RCC 7860 (cell line): ENCODE results near the gene TLL2.

ENCODE experiments used
- DNase-seq: peaks from one replicate; pipeline ENCODE4 v3.0.0-alpha.2; 2015; ENCODE audit warnings: low spot score
- FAIRE-seq: peaks from 2 replicates; lab custom pipeline; 2012; peaks lifted over from hg19 to GRCh38; lab: Jason Lieb, UNC

Gene TLL2

DNA sequence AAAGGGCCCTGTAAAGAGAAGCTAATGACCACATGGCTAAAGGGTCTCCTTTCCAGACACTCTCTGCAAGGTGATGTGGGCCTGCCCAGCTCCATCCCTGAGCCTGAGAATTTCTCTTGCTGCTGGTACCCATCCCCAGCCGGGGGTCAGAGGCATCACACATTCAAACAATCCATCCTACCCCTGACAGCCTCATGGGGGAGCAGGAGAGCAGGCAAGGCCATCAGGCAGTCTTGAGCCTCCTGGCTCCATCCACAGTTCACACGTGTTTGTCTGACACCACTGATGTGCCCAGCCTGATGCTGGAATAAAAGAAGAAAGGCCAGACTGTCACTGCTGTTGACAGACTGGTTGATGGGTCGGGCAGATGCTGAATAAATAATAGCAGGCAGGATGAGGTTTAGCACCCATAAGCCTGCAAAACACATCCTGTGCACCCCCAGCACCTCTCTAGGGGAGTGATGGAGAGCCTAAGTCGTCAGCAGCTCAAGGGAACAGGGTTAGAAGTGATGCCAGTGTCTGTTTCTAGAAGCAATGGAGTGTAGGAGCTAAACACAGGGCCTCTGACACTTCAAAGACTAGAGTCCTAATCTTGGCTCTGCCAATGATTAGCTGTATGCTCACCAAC is 43.5 kb downstream of the TLL2 start:
- FAIRE-seq, result no peak
- DNase-seq, result no peak

DNA sequence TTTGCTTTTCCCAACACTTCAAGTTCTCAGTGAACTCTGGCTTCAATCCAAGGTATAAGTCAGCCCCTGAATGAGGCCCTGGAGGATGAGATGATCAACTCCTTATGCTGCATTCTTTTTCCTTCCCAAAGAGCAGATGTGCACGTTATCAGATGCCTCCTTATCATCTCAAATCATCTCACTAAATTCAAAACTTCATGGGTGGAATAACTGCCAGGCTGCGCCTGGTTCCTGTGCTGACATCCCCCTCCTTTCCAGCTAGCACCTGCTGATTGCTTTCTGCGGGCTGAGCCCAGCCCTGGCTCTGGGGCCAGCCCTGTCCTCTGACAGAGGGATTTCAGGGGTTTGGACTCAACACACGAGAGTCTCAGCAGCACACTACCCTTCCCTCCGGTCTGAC is 44.9 kb downstream of the TLL2 start:
- no peak for FAIRE-seq
- no peak for DNase-seq

DNA sequence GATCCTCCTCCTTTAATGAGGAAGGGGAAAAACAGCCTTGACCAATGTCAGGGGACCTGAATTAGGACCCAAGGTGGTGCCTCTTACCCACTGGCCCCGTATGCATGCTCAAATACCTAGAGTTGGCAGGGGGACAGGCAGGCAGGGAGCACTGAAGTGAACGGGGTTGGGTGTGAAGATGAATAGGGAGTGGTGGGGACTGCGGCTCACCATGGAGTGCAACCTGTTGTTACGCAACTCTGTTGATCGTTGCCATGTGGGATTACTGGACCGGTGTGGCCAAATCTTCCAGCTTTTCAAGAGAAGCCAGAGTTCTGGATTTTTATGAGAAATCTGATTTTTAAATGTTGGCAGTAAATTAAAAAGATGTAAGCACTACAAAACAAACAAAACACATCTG is 48.1 kb downstream of the TLL2 start:
- FAIRE-seq, result no peak
- no peak for DNase-seq

DNA sequence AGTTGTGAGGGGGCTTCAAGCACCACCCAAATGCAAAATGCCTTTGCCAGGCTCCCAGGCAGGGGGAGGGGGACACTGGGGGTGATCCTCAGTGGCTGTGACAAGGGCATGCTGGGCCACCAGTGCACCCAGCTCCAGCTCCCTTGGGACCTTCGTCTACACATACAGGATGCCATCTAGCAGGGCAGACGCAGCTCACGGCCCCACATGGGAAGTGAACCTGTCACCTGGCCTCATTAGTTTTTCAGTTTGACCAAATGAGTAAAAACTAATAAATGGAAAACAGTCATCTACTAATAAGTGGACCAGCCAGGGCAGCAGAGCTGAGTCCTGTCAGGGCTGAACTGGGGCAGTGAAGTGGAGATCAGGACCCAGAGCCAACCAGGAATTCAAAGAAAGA is 50.2 kb downstream of the TLL2 start:
- FAIRE-seq, result no peak
- no peak for DNase-seq

DNA sequence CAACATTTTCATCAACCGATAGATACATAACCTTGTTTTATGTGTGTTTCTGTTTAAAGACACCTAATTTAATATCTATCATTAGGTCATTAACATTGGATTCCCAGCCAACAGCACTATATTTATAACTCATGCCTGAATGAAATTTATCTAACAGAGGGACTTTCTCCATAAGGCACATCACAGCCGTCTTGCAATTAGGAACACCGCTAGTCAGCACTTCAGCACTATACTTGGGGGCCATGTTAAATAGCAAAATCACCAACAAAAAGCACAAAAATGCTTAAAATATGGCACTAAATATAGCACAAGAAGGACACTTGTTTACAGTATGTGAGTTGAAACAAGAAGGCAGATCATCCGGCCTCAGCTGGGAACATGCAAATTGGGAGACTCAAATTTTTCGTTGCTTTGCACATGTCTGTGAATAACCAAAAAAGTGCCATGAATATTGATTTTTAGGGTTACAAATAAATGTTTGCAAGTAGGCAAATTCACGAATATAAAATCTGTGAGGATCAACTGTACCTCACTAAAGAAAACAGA is 51.0 kb downstream of the TLL2 start:
- no peak for FAIRE-seq

DNA sequence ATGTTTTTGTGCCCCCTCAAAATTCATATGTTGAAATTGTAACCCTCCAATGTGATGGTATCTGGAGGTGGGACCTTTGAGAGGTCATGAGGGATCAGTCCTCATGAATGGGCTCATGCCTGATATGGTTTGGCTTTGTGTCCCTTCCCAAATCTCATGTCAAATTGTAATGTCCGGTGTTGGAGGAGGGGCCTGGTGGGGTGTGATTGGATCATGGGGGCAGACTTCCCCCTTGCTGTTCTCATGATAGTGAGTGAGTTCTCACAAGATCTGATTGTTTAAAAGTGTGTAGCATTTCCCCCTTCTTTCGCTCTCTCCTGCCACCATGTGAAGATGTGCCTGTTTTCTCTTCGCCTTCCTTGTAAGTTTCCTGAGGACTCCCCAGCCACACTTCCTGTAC is 53.4 kb downstream of the TLL2 start:
- no peak for FAIRE-seq

More for the DNA sequence above, 51.0 kb downstream of the TLL2 start:
- no peak for DNase-seq

DNA sequence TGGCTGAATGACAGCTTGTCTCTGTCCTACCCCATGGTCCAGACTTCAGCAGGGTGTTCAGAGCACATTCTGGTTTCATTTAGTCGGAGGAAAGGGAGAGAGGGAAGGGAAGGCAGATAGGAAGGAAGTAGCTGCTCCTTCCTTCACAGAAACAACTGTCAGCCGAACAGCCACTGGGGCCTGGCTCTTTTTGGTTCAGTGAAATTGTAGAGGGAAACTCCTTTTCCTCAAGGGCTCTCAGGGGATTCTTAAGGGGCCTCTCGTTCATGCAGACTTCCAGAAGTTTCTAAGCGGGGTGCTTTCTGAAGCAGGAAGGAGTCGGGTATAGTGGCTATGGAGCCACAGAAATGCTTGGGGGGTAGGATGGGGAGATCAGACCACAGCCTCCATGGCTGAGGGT is 56.4 kb downstream of the TLL2 start:
- FAIRE-seq, result no peak

More for the DNA sequence above, 53.4 kb downstream of the TLL2 start:
- DNase-seq, result no peak

DNA sequence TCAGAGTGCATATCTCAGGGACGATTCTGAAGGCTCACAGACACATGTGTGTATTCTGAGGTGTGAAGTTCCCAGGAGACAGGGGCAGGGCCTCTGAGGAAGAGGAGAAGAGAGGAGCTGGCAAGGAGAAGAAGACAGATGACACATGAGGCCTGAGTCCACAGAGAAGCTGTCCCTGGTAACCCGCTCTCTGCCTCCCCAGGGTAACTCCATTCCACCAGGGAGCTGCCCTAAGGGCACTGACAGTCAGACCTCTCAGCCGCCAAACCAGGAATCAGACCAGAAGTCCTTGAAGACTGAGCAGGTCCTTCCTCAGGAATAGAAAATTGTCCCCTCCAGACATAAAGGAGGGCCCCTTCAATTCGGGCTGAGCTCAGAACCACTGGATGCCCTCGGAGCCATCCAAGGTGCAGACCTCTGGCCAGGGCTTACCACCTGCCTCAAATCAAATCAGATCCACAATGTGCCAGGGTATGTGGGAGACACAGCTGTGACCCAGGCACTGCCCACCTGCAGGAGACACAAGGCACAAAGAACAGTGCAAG is 57.4 kb downstream of the TLL2 start:
- DNase-seq, result no peak
- no peak for FAIRE-seq

More for the DNA sequence above, 56.4 kb downstream of the TLL2 start:
- DNase-seq, result no peak

DNA sequence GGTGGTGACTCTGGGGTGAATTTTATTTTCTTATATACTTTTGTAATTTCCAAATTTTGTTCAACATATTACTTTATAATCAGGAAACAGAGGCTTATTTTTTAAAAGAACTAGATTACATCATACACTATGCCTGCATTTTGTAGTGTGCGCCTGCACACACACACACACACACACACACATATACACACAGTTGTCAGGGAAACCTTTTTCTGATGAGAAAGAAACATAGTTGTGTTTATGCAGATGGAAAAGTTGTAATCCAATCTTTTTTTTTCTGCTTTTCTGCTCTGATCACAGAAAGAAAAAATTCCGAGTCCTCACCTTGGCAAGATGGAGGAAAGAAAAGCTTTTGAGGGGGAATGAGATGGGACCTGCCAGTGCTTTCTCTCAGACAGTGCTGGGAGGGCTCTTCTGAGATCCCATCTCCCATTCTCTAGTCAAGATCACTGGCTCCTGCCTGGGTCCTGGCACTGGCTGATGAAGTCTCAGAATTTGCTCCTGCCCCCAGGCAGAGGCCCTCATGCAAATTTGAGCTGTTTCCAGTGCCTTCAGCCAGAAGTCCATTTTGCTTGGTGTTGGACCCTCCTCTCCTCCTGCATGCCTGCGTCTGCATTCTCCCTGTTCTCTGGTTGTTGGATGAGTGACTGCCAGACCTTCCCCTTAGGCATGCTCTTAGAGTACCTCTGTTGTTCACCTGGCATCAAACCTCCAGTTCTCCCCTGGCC is 59.7 kb downstream of the TLL2 start:
- FAIRE-seq (no peak), DNase-seq (no peak)

DNA sequence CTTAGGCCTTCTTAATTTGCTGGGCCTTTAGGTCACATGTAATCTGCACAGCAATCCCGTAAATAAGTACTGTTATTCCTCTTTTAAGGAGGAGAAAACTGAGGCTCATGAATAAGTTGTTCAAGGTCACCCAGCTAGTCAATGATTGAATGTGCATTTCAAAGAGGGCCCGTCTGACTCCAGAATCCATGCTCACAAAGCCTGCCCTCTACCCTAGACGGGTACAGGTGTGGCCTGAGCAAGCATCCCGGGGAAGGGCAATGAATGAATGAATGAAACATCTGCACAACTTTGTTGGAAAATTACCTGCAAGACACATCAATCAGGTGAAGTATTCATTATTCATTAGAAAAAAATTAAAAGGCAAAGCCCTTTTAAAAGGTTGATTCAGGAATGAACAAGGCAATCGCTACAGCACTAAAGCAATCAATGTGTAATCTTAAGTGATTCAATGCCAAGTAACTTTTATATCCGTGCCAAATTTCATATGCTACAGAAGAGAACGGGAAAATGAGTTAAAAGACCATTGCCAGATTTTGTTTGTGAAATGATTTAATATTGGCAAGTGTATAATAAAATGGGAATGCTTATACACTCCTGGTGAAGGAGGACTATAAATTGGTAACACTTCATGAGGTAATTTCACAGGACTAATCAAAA is 61.1 kb downstream of the TLL2 start:
- FAIRE-seq (no peak), DNase-seq (no peak)

DNA sequence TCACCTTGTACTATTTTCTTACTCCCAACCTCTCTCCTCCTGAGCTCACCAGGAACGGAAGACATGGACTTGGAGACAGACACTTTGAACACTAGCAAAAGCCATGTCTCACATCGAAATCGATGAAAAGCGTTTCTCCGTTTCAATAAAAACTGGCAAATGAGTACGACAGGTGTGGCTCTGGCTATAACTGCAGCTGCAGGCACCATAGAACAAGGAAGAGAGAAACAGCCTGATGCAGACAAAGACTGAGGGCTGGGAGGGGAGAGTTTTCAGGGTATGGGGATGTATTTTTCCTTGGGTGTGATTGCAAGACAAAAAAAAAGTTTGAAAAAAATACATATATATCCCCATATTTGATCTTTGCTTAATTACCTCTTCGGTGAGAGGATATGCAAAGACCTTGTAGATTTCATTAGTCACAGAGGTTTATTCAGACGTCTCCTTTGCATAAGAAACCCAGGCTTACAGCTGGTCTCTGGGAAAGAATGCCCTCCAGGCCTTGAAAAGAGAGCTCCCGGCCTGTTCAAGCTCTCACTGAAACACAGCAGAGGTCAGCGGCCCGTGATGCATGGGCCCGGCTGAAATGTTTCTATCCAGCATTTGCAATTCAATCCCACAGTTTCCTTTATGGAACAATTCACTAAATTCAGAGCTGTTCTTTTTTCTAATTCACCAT is 63.1 kb downstream of the TLL2 start:
- FAIRE-seq, result no peak

DNA sequence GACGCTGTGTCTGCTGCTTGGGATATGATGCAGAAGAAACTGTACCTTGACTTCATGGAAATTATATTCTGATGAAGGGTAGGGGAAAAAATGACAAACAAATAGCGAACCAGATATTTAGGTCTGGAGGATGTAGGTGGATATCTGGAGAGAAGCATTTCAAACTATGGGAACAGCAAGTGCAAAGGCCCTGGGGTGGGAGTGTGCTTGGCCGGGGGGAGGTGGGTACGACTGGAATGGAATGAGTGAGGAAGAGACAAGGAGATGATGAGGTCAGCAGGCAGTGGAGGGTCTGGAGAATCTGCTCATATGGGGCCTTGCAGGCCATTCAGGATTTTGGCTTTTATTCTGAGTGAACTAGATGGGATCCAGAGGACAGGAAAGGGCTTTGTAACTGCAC is 65.2 kb downstream of the TLL2 start:
- DNase-seq (no peak), FAIRE-seq (no peak)

More for the DNA sequence above, 63.1 kb downstream of the TLL2 start:
- DNase-seq, result no peak

DNA sequence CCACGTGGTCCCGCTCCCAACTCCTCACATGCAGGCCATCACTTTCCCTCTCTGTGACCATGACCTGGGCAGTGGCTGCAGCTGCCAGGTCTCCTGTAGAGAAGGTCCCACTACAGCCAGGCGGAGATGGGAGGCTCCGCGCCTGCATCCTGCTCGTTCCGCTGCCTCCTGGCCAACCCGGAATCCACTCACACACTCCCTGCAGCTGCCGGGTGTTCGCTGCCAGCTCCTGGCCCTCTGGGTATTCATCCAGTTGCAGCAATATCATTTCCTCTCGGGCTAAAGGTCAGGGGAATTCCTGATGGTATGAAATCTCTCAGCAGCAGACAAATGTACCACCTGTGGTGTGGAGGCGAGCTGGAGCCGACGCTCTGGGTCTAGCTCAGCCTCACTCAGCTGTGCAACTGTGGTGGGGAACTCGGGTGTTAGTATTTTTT is 65.7 kb downstream of the TLL2 start:
- DNase-seq, result peak; percentile 10

DNA sequence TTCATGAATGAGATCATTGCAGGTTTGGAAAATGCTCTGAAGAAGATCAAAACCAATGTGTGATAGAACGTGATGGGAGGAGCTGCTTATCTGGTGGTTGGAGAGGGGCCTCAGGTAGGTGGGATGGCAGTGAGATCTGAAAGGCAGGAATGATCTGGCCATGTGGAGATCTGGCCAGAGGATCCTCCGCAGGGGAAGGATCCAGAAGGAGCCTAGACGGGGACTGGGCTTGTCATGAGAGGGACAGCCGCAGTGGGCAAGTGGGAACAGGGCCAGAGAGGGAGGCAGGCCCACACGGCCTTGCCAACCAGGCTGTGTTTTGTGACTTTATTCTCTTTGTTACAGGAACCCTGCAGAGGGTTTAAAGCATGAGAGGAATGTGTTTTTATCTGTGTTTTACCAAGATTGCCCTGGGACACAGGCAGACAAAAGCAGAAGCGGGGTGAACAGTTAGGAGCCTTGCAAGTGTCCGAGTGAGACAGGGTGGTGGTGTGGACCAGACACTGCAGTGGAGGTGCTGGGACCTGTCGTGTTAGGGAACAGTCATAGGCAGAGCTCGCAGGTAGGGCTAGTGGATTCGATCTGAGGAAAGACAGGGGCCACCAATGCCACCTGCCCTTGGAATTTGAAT is 66.6 kb downstream of the TLL2 start:
- FAIRE-seq (no peak), DNase-seq (no peak)

More for the DNA sequence above, 65.7 kb downstream of the TLL2 start:
- no peak for FAIRE-seq

DNA sequence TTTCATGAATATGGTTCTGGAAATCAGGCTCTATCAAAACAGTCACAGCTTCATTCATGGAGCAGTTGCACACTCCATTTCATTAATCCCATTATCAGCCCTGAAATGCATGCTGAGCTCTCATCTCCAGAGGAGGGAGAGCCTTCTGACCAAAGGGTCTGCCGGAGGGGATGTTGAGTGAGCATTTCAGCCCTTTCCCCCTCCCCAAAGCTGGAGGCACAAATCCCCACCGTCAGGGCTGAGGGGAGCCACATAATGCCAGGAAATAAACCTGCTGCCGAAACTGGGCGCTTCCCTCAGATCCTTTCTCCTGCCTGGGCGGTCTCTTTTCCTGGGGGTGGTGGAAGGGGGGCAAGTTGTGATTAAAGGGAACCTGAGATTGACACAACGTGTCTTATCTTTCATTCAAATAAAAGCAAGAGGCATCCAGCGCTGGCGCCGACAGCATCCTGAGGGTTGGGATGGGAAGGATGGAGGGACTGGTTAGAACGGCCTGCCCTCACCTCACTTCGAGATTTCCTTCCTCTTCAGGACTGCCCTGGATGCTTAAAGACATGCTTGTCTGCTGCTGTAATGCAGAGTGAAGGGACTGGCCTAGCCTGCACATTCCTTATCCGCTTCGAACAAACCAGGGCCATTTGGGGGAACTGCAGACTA is 71.6 kb downstream of the TLL2 start:
- DNase-seq (no peak), FAIRE-seq (no peak)

DNA sequence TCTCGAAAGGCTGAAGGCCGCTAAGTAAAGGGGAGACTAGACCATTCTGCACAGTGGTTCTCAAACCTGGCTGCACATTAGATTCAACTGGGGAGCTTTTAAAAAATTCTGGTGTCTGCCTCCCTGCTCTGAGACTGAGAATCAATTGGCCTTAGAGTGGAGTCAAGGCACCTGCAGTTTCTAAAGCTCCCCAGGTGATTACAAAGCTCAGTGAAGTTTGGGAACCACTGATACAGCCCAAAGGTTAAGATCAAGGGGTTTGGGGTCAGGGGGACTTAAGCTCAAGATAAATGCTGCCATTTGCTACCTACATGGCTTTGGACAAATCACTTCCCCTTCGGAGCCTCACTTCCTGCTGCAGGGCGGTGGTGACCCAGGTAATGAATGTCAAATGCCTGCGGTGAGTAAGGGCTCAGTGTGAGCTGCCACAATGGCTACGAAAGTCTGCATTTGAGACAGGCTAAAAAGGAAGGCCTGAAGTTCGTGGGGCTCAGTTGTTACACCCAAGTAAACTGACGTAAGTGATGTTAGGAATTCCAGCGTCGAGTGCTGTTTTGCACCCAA is 72.3 kb downstream of the TLL2 start:
- FAIRE-seq (no peak), DNase-seq (no peak)

DNA sequence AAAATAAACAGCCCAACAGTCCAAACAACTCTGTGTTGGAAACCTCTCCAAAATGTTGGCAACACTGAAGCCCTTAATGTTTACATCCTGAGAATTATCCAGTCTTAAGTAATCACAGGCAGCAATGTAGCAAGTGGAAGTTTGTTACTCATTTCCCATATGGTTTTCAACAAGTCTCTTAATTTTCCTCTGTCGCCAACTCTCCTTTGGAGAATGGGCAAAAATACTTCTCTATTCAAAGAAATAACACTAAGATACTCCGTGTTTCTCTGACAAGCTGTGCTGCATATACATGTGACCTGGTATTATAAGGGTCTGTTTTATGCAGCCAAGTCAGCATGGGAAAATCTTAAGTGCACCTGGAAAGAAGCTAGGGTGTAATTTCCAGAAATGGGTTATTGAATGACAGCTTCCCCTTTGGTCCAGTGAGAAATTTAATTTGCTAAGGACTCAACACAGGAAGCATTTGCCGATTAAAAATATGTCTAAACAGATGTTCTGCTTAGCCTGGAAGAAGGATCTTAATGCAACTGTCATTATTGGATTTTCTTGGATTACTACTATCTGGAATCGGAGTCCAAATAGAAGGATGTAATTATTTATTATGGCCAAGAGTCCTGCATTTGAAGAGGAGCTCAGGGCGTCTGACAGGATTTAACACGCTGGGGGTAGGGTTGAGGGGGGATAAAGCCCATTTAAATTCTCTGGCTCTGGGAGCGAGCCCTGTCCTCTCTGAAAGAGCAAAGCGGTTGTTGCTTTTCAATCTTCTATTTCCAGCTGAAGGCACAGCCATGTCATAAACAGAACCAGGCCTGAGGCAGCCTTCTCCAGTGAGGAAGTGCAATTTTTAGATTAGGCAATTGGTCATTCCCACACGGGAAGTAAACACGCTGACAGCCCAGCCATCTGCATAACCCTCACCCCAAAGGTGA is 73.1 kb downstream of the TLL2 start:
- DNase-seq (no peak), FAIRE-seq (no peak)

DNA sequence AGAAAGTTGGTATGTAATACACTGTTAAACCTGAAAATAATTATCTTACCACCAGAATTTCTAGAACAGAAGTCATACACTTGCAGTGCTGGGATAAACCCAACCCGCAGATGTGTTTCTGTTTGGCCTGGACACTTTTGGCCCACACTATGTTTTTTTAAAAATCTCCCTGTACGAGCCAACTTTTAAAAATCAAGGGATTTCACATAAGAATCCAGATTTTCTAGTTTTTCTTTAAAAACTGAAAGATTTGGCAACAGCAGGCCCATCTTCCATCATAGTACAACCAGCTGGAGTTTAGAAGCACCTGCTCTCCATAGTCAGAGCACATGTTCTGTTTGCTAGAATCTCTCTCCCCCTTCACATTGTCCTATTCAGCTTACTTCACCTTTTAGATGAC is 74.0 kb downstream of the TLL2 start:
- DNase-seq (no peak), FAIRE-seq (no peak)

DNA sequence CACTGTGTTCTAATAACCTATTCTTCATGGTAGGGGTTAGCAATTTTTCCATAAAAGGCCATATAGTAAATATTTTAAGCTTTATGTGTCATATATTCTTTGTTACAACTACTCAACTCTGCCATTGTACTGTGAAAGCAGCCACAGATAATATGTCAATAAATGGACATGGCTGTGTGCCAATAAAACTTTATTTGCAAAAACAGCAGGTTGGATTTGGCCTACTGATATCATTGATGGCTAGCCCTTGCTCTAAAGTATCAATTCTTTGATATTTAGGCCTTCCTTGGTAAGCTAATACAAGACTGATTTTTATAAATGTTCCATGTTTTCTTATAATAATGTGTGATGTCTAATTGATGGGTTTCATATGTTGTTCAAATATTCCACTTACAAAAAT is 77.7 kb downstream of the TLL2 start:
- FAIRE-seq, result no peak
- DNase-seq, result no peak
